Measurements from ENCODE around the gene AP4M1.

Gene AP4M1

DNA sequence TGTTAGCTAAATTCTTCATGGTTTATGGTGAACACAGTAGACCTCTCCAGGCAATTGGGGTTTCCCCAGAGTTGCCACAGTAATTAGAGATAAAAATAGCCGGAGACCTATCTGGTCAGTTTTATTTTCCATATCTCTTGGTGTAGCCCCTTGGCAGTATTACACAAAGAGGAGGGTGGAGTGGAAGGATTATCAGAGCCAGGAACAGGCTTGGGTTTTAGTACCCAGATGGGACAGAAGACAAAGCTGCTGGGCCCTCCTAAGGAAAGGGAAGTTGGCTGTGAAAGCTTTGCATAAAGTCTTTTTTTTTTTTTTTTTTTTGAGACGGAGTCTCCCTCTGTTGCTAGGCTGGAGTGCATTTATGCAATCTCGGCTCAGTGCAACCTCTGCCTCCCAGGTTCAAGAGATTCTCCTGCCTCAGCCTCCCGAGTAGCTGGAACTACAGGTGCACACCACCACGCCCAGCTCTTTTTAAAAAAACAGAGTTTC lies 42.1 kb upstream of the AP4M1 start:
- no peaks in the 10 kb centered on the region for H3K27me3 ChIP-seq (ENCODE audit: insufficient read depth, low read length)
- no peaks in the 10 kb centered on the region for H4K20me1 ChIP-seq (ENCODE audit: insufficient read depth, low read length)
- H2AFZ ChIP-seq (ENCODE audit: low read length): no peak overlapping the region
- no peak overlapping the region for H3K9ac ChIP-seq (ENCODE audit: low read length)
- H3K4me1 ChIP-seq (ENCODE audit: insufficient read depth, low read length, severe bottlenecking): peaks cover 10% of the 10 kb centered on the region
- H3F3A ChIP-seq (ENCODE audit: insufficient read depth, low read length): no peaks in the 10 kb centered on the region
- H3K4me2 ChIP-seq (ENCODE audit: low read length): no peak overlapping the region; the same call in 1 of the 2 replicates
- peaks cover 60% of the 10 kb centered on the region for H3K36me3 ChIP-seq (ENCODE audit: insufficient read depth, low read length)
- TF ChIP-seq, protein P1, sequence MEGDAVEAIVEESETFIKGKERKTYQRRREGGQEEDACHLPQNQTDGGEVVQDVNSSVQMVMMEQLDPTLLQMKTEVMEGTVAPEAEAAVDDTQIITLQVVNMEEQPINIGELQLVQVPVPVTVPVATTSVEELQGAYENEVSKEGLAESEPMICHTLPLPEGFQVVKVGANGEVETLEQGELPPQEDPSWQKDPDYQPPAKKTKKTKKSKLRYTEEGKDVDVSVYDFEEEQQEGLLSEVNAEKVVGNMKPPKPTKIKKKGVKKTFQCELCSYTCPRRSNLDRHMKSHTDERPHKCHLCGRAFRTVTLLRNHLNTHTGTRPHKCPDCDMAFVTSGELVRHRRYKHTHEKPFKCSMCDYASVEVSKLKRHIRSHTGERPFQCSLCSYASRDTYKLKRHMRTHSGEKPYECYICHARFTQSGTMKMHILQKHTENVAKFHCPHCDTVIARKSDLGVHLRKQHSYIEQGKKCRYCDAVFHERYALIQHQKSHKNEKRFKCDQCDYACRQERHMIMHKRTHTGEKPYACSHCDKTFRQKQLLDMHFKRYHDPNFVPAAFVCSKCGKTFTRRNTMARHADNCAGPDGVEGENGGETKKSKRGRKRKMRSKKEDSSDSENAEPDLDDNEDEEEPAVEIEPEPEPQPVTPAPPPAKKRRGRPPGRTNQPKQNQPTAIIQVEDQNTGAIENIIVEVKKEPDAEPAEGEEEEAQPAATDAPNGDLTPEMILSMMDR (IDR thresholded peaks at IDR 0.05; ENCODE audit: low read length): no peak
- TF ChIP-seq EZH2 (IDR thresholded peaks at IDR 0.05; ENCODE audit: borderline replicate concordance, low read length): no peak
- H3K4me3 ChIP-seq (ENCODE audit: low read depth, low read length, poor library complexity, severe bottlenecking): no peak overlapping the region
- H3K9me3 ChIP-seq (ENCODE audit: low read length): no peaks in the 10 kb centered on the region
- peak overlapping the region; percentile 24 for H3K27ac ChIP-seq (ENCODE audit: low read depth, low read length, poor library complexity, severe bottlenecking)
- no peaks in the 10 kb centered on the region for H3K9me2 ChIP-seq (ENCODE audit: low read depth, low read length)
- H3K79me2 ChIP-seq (ENCODE audit: insufficient read depth, low read length): no peaks in the 10 kb centered on the region

DNA sequence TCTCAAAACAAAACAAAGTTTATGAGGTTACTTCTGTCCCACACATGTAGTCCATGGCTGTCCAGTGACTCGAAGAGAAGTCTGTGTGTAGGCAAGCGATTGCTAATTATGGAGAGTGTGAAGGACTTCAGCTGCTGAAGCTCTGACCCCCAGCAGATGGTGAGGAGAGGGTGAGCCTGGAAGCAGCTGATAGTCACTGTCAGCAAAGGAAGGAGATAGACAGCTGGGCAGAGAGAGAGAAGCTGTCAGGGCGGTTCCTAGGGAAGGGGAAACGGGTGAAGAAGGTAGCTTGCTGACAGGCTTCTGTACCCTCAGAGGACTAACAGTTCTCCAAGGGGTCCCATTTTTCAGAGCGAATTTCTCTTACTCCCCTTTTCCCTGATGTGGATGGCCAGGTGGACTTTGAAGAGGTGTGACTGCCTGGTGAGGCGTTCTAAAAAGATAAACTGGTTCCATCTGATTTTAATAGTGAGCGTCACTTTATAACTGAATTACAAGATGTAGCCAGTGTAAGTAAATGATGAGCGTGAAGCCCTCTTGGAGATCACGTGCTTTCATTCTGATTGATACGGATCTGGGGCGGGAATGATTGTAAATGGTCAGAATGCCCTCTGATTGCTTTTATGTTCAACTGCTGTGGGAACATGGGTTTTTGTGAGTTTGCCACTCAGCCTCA lies 39.8 kb upstream of the AP4M1 start:
- H3K36me3 ChIP-seq (ENCODE audit: insufficient read depth, low read length): peaks cover 77% of the 10 kb centered on the region
- no peaks in the 10 kb centered on the region for H4K20me1 ChIP-seq (ENCODE audit: insufficient read depth, low read length)
- H3K9ac ChIP-seq (ENCODE audit: low read length): no peak overlapping the region
- H3F3A ChIP-seq (ENCODE audit: insufficient read depth, low read length): no peaks in the 10 kb centered on the region
- H3K4me1 ChIP-seq (ENCODE audit: insufficient read depth, low read length, severe bottlenecking): peaks cover 10% of the 10 kb centered on the region
- H3K27ac ChIP-seq (ENCODE audit: low read depth, low read length, poor library complexity, severe bottlenecking): no peak overlapping the region
- H3K27me3 ChIP-seq (ENCODE audit: insufficient read depth, low read length): no peaks in the 10 kb centered on the region
- no peak overlapping the region for H2AFZ ChIP-seq (ENCODE audit: low read length)
- no peak overlapping the region for H3K4me2 ChIP-seq (ENCODE audit: low read length)
- no peaks in the 10 kb centered on the region for H3K9me2 ChIP-seq (ENCODE audit: low read depth, low read length)
- no peak overlapping the region for H3K4me3 ChIP-seq (ENCODE audit: low read depth, low read length, poor library complexity, severe bottlenecking)
- H3K79me2 ChIP-seq (ENCODE audit: insufficient read depth, low read length): no peaks in the 10 kb centered on the region
- TF ChIP-seq EZH2 (IDR thresholded peaks at IDR 0.05; ENCODE audit: borderline replicate concordance, low read length): no peak
- TF ChIP-seq, protein P1 (IDR thresholded peaks at IDR 0.05; ENCODE audit: low read length): no peak
- H3K9me3 ChIP-seq (ENCODE audit: low read length): no peaks in the 10 kb centered on the region

DNA sequence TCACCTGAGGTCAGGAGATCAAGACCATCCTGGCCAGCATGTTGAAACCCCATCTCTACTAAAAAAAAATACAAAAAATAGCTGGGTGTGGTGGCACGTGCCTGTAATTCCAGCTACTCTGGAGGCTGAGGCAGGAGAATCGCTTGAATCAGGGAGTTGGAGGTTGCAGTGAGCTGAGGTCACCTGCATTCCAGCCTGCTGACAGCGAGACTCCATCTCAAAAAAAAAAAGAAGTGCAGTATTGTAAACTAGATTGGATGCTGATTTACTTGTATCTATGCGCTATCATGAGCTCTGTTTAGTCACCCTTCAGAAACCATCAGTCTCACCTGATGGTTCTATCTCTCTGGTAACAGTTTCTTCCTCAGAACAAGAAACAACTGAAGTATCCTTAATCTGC lies 38.1 kb upstream of the AP4M1 start:
- H3K9me3 ChIP-seq (ENCODE audit: low read length): no peaks in the 10 kb centered on the region
- no peaks in the 10 kb centered on the region for H3K27me3 ChIP-seq (ENCODE audit: insufficient read depth, low read length)
- H3K4me3 ChIP-seq (ENCODE audit: low read depth, low read length, poor library complexity, severe bottlenecking): no peak overlapping the region
- no peak overlapping the region for H3K27ac ChIP-seq (ENCODE audit: low read depth, low read length, poor library complexity, severe bottlenecking)
- H3K9ac ChIP-seq (ENCODE audit: low read length): no peak overlapping the region
- H4K20me1 ChIP-seq (ENCODE audit: insufficient read depth, low read length): no peaks in the 10 kb centered on the region
- no peaks in the 10 kb centered on the region for H3K9me2 ChIP-seq (ENCODE audit: low read depth, low read length)
- H3F3A ChIP-seq (ENCODE audit: insufficient read depth, low read length): no peaks in the 10 kb centered on the region
- peaks cover 71% of the 10 kb centered on the region for H3K36me3 ChIP-seq (ENCODE audit: insufficient read depth, low read length)
- no peaks in the 10 kb centered on the region for H3K79me2 ChIP-seq (ENCODE audit: insufficient read depth, low read length)
- no peak overlapping the region for H3K4me2 ChIP-seq (ENCODE audit: low read length)
- H3K4me1 ChIP-seq (ENCODE audit: insufficient read depth, low read length, severe bottlenecking): peaks cover 10% of the 10 kb centered on the region
- no peak overlapping the region for H2AFZ ChIP-seq (ENCODE audit: low read length)
- TF ChIP-seq EZH2 (IDR thresholded peaks at IDR 0.05; ENCODE audit: borderline replicate concordance, low read length): no peak
- TF ChIP-seq, protein P1 (IDR thresholded peaks at IDR 0.05; ENCODE audit: low read length): no peak
